Activated T-cell treated with anti-CD3 and anti-CD28 coated beads, Interleukin-2, amount 50 U/mL, for 4 hours (primary cell): ENCODE measurements around the gene PIP4K2A. TPM values are rescaled to one million over a fixed set of nuclear protein-coding genes. Genes with fewer than 3 reads are reported as not detected.

Experiments
- ATAC-seq, 2 donors: fragments of 200-7000 bp; cut with Tn5 transposase; one replicate each; pipeline ENCODE4 v1.10.0; 2021
- DNase-seq: peaks from one replicate; pipeline ENCODE4 v3.0.0-alpha.2; 2020
- H3K27me3 Mint-ChIP-seq: one replicate; pipeline ENCODE4 v1.8.0; 2021; ENCODE audit warnings: low read depth, mixed read lengths
- H3K36me3 Mint-ChIP-seq: one replicate; pipeline ENCODE4 v1.8.0; 2022; ENCODE audit warnings: mixed read lengths; ENCODE audit not compliant: insufficient read depth
- H3K4me1 Mint-ChIP-seq: one replicate; pipeline ENCODE4 v1.8.0; 2021; ENCODE audit warnings: low read depth, mixed read lengths
- H3K4me3 Mint-ChIP-seq: one replicate; pipeline ENCODE4 v1.8.0; 2021; ENCODE audit warnings: mild to moderate bottlenecking, moderate library complexity, mixed read lengths
- H3K9me3 Mint-ChIP-seq: one replicate; pipeline ENCODE4 v1.8.0; 2021; ENCODE audit warnings: mixed read lengths
- total RNA-seq, 3 donors: library from RNA; stranded (reverse); gene quantifications; one replicate each; pipeline ENCODE4 v1.2.1, GENCODE V29; 2021

PIP4K2A gene
- total RNA-seq, 3 donors from 2014 or later: 64.3 to 79.2 (median 78.1) TPM

- no peaks in the 10 kb centered on the region for H3K27me3 Mint-ChIP-seq
- H3K4me1 Mint-ChIP-seq: peaks cover 85% of the 10 kb centered on the region
- no peaks in the 10 kb centered on the region for H3K9me3 Mint-ChIP-seq
- DNase-seq (no peak), ATAC-seq (no peak)
- peaks cover 14% of the 10 kb centered on the region for H3K36me3 Mint-ChIP-seq
- no peak overlapping the region for H3K4me3 Mint-ChIP-seq
Observed at GRCh38 chr10:22599636-22600228, 114.6 kb downstream of the PIP4K2A start.

GRCh38 chr10:22599048-22599561 is 115.3 kb downstream of the PIP4K2A start:
- peaks cover 82% of the 10 kb centered on the region for H3K4me1 Mint-ChIP-seq
- no peaks in the 10 kb centered on the region for H3K27me3 Mint-ChIP-seq
- peak; percentile 53 to 62 for ATAC-seq
- peaks cover 14% of the 10 kb centered on the region for H3K36me3 Mint-ChIP-seq
- no peaks in the 10 kb centered on the region for H3K9me3 Mint-ChIP-seq
- H3K4me3 Mint-ChIP-seq: peak overlapping the region; percentile 25
- no peak for DNase-seq

GRCh38 chr10:22598478-22598877 is 115.9 kb downstream of the PIP4K2A start:
- Mint-ChIP-seq H3K36me3 (peaks cover 17% of the 10 kb centered on the region), H3K9me3 (no peaks in the 10 kb centered on the region), H3K4me1 (peaks cover 81% of the 10 kb centered on the region), H3K27me3 (no peaks in the 10 kb centered on the region), H3K4me3 (no peak overlapping the region)
- ATAC-seq (no peak), DNase-seq (no peak)

- DNase-seq (no peak), ATAC-seq (peak in 1 of 2 donors; percentile 44)
- Mint-ChIP-seq H3K27me3 (no peaks in the 10 kb centered on the region), H3K4me3 (no peak overlapping the region), H3K4me1 (peaks cover 86% of the 10 kb centered on the region), H3K36me3 (peaks cover 25% of the 10 kb centered on the region), H3K9me3 (no peaks in the 10 kb centered on the region)
Observed at GRCh38 chr10:22597138-22597537, 117.2 kb downstream of the PIP4K2A start.

GRCh38 chr10:22593636-22594198 is 120.7 kb downstream of the PIP4K2A start:
- no peak for ATAC-seq
- H3K36me3 Mint-ChIP-seq: peaks cover 38% of the 10 kb centered on the region
- H3K27me3 Mint-ChIP-seq: no peaks in the 10 kb centered on the region
- H3K4me3 Mint-ChIP-seq: no peak overlapping the region
- no peaks in the 10 kb centered on the region for H3K9me3 Mint-ChIP-seq
- H3K4me1 Mint-ChIP-seq: peaks cover 66% of the 10 kb centered on the region
- DNase-seq: no peak

- H3K4me1 Mint-ChIP-seq: peaks cover 61% of the 10 kb centered on the region
- ATAC-seq: no peak
- H3K27me3 Mint-ChIP-seq: no peaks in the 10 kb centered on the region
- no peak for DNase-seq
- H3K9me3 Mint-ChIP-seq: no peaks in the 10 kb centered on the region
- H3K36me3 Mint-ChIP-seq: peaks cover 40% of the 10 kb centered on the region
- H3K4me3 Mint-ChIP-seq: no peak overlapping the region
Observed at GRCh38 chr10:22593026-22593425, 121.4 kb downstream of the PIP4K2A start.

- H3K36me3 Mint-ChIP-seq: peaks cover 48% of the 10 kb centered on the region
- H3K9me3 Mint-ChIP-seq: no peaks in the 10 kb centered on the region
- DNase-seq: no peak
- ATAC-seq: no peak
- H3K4me3 Mint-ChIP-seq: no peak overlapping the region
- H3K4me1 Mint-ChIP-seq: peaks cover 51% of the 10 kb centered on the region
- H3K27me3 Mint-ChIP-seq: no peaks in the 10 kb centered on the region
Observed at GRCh38 chr10:22589851-22590514, 124.4 kb downstream of the PIP4K2A start.

- Mint-ChIP-seq H3K36me3 (peaks cover 57% of the 10 kb centered on the region), H3K9me3 (no peaks in the 10 kb centered on the region), H3K4me1 (peaks cover 43% of the 10 kb centered on the region), H3K27me3 (no peaks in the 10 kb centered on the region), H3K4me3 (no peak overlapping the region)
- ATAC-seq: no peak
- no peak for DNase-seq
Observed at GRCh38 chr10:22588462-22588861, 125.9 kb downstream of the PIP4K2A start.

GRCh38 chr10:22583683-22584082 is 130.7 kb downstream of the PIP4K2A start:
- DNase-seq: no peak
- H3K9me3 Mint-ChIP-seq: no peaks in the 10 kb centered on the region
- ATAC-seq: no peak
- H3K4me3 Mint-ChIP-seq: no peak overlapping the region
- H3K4me1 Mint-ChIP-seq: peaks cover 31% of the 10 kb centered on the region
- H3K27me3 Mint-ChIP-seq: no peaks in the 10 kb centered on the region
- H3K36me3 Mint-ChIP-seq: peaks cover 42% of the 10 kb centered on the region

GRCh38 chr10:22581461-22581860 is 132.9 kb downstream of the PIP4K2A start:
- Mint-ChIP-seq H3K27me3 (no peaks in the 10 kb centered on the region), H3K4me3 (no peak overlapping the region), H3K9me3 (no peaks in the 10 kb centered on the region), H3K4me1 (peaks cover 32% of the 10 kb centered on the region), H3K36me3 (peaks cover 49% of the 10 kb centered on the region)
- DNase-seq: no peak
- ATAC-seq: no peak

- Mint-ChIP-seq H3K27me3 (no peaks in the 10 kb centered on the region), H3K36me3 (peaks cover 47% of the 10 kb centered on the region), H3K4me3 (no peak overlapping the region), H3K9me3 (no peaks in the 10 kb centered on the region), H3K4me1 (peaks cover 29% of the 10 kb centered on the region)
- DNase-seq: no peak
- no peak for ATAC-seq
Observed at GRCh38 chr10:22580711-22581110, 133.7 kb downstream of the PIP4K2A start.

- DNase-seq: no peak
- H3K4me3 Mint-ChIP-seq: no peak overlapping the region
Observed at GRCh38 chr10:22579826-22580225, 134.6 kb downstream of the PIP4K2A start.

GRCh38 chr10:22573820-22574569 is 140.4 kb downstream of the PIP4K2A start:
- peak; percentile 27 to 28 for ATAC-seq
- H3K36me3 Mint-ChIP-seq: peaks cover 46% of the 10 kb centered on the region

More at GRCh38 chr10:22579826-22580225, 134.6 kb downstream of the PIP4K2A start:
- H3K36me3 Mint-ChIP-seq: peaks cover 51% of the 10 kb centered on the region
- H3K4me1 Mint-ChIP-seq: peaks cover 33% of the 10 kb centered on the region
- no peaks in the 10 kb centered on the region for H3K27me3 Mint-ChIP-seq
- H3K9me3 Mint-ChIP-seq: no peaks in the 10 kb centered on the region
- no peak for ATAC-seq

GRCh38 chr10:22570733-22571430 is 143.5 kb downstream of the PIP4K2A start:
- peaks cover 53% of the 10 kb centered on the region for H3K4me1 Mint-ChIP-seq
- no peaks in the 10 kb centered on the region for H3K9me3 Mint-ChIP-seq
- H3K4me3 Mint-ChIP-seq: no peak overlapping the region
- no peak for DNase-seq
- H3K27me3 Mint-ChIP-seq: no peaks in the 10 kb centered on the region
- H3K36me3 Mint-ChIP-seq: peaks cover 54% of the 10 kb centered on the region
- ATAC-seq: peak; percentile 87 to 92

More at GRCh38 chr10:22573820-22574569, 140.4 kb downstream of the PIP4K2A start:
- no peak for DNase-seq
- H3K27me3 Mint-ChIP-seq: no peaks in the 10 kb centered on the region
- H3K4me3 Mint-ChIP-seq: no peak overlapping the region
- H3K9me3 Mint-ChIP-seq: no peaks in the 10 kb centered on the region
- H3K4me1 Mint-ChIP-seq: peaks cover 63% of the 10 kb centered on the region
